HL-60 (cell line): ENCODE data around the gene SCYGR5.
A peak's percentile ranks its signal among the peaks of the same experiment; 100 is the strongest.

Source experiments
- DNase-seq, 2 experiments: peaks; one replicate each; pipeline ENCODE4 v3.0.0-alpha.2; 2010 to 2020; ENCODE audit warnings: low read depth in 1 of 2, low spot score in 1 of 2
- H3K27ac ChIP-seq: fragments of 250-450 bp; sonication (Bioruptor Pico); replicated peaks from 2 replicates; pipeline ENCODE4 v1.5.1; 2020; ENCODE audit warnings: mild to moderate bottlenecking, moderate library complexity
- H3K27me3 ChIP-seq: fragments of 250-450 bp; sonication (Bioruptor Pico); 2 replicates; pipeline ENCODE4 v1.5.1; 2021; ENCODE audit warnings: mild to moderate bottlenecking, moderate library complexity; ENCODE audit not compliant: insufficient read depth, poor library complexity, severe bottlenecking
- H3K4me3 ChIP-seq: replicated peaks from 2 replicates; pipeline ENCODE4 v1.5.1; 2011; ENCODE audit warnings: mild to moderate bottlenecking, control low read depth, low read length; ENCODE audit not compliant: insufficient read depth
- CTCF ChIP-seq: IDR thresholded peaks from one replicate; pipeline ENCODE4 v1.5.1; 2011; ENCODE audit warnings: low read length, control low read depth, inconsistent platforms; ENCODE audit not compliant: insufficient read depth
- GABPA ChIP-seq: IDR thresholded peaks from 2 replicates; pipeline ENCODE4 v1.6.1; 2012; ENCODE audit warnings: low read depth
- POLR2AphosphoS5 ChIP-seq: IDR thresholded peaks from 2 replicates; pipeline ENCODE4 v1.6.1; 2012; ENCODE audit warnings: low read depth
- REST ChIP-seq: IDR thresholded peaks from 2 replicates; pipeline ENCODE4 v1.6.1; 2012; ENCODE audit warnings: low read depth; ENCODE audit not compliant: insufficient replicate concordance
- SPI1 ChIP-seq: IDR thresholded peaks from 2 replicates; pipeline ENCODE4 v1.6.1; 2012; ENCODE audit warnings: low read depth, mild to moderate bottlenecking, borderline replicate concordance

The SCYGR5 gene

GRCh38 chr2:227653419-227653818 is 13.2 kb upstream of the SCYGR5 start:
- TF ChIP-seq SPI1 (no peak), GABPA (no peak), POLR2AphosphoS5 (no peak), REST (no peak), CTCF (no peak)
- no peak overlapping the region for H3K27ac ChIP-seq
- no peak overlapping the region for H3K4me3 ChIP-seq
- peaks cover 5% of the 10 kb centered on the region for H3K27me3 ChIP-seq
- DNase-seq, result no peak

GRCh38 chr2:227654426-227654825 is 12.2 kb upstream of the SCYGR5 start:
- Histone ChIP-seq H3K27me3 (peaks cover 5% of the 10 kb centered on the region), H3K27ac (no peak overlapping the region), H3K4me3 (no peak overlapping the region)
- TF ChIP-seq SPI1 (no peak), CTCF (no peak), GABPA (no peak), POLR2AphosphoS5 (no peak), REST (no peak)
- DNase-seq, result no peak

- Histone ChIP-seq H3K27ac (no peak overlapping the region), H3K4me3 (no peak overlapping the region), H3K27me3 (peaks cover 2% of the 10 kb centered on the region)
- TF ChIP-seq SPI1 (no peak), CTCF (no peak), GABPA (no peak), REST (no peak)
- peak in 1 of 2 experiments; percentile 30 for DNase-seq
These were observed 11.2 kb upstream of the SCYGR5 start for GRCh38 chr2:227655454-227655853.
